ENCODE measurements around the gene BOK. TPM values are rescaled to one million over a fixed set of nuclear protein-coding genes. Genes with fewer than 3 reads are reported as not detected.

BOK gene
- total RNA-seq, 4 donors from 2014 or later: 6.7 to 20.2 (median 15.5) TPM

DNA sequence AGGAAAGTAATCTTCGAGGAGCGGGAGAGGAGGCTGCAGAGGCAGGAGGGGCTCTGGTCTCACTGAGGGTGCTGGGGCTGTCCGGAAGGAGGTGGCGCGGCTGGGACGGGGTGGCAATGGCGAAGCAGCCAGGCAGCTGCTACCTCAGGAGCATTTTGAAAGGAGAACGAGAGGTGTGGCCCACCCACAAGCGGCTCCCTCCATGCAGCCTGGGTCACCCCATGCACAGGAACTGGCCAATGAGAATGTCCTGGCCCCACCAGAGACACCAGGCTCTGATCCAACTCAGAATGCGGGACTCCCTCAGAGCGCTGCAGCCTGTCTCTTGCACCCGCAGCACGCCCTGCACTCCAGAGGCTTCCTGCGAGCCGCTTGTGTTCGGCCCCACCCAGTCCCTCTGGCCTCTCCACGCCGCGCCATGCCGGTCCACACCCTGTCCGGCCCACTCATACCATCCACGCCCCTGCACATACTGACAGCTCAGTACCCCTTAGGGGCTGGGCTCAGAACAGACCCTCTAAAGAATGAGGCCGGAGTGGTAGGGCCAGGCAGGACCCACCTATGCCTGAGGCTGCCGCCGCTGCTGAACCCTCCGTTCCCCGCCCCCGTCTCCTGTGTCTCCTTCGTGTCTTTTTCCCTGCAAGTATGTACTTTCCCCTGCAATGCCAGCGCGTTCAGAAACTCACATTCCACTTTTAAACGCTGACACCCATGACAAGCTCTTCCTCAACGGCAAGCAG, 6.4 kb upstream of the BOK start:
- Histone ChIP-seq H3K9me3 (no peaks in the 10 kb centered on the region), H3K4me3 (no peak overlapping the region), H3K36me3 (no peaks in the 10 kb centered on the region), H3K4me1 (peaks cover 0 to 10% (median 0%) of the 10 kb centered on the region in 4 donors), H3K27me3 (no peaks in the 10 kb centered on the region), H3K27ac (no peak overlapping the region)
- DNase-seq: no peak
- TF ChIP-seq, protein P1, sequence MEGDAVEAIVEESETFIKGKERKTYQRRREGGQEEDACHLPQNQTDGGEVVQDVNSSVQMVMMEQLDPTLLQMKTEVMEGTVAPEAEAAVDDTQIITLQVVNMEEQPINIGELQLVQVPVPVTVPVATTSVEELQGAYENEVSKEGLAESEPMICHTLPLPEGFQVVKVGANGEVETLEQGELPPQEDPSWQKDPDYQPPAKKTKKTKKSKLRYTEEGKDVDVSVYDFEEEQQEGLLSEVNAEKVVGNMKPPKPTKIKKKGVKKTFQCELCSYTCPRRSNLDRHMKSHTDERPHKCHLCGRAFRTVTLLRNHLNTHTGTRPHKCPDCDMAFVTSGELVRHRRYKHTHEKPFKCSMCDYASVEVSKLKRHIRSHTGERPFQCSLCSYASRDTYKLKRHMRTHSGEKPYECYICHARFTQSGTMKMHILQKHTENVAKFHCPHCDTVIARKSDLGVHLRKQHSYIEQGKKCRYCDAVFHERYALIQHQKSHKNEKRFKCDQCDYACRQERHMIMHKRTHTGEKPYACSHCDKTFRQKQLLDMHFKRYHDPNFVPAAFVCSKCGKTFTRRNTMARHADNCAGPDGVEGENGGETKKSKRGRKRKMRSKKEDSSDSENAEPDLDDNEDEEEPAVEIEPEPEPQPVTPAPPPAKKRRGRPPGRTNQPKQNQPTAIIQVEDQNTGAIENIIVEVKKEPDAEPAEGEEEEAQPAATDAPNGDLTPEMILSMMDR (IDR thresholded peaks at IDR 0.05): no peak
- no peak for TF ChIP-seq POLR2A (IDR thresholded peaks at IDR 0.05)

DNA sequence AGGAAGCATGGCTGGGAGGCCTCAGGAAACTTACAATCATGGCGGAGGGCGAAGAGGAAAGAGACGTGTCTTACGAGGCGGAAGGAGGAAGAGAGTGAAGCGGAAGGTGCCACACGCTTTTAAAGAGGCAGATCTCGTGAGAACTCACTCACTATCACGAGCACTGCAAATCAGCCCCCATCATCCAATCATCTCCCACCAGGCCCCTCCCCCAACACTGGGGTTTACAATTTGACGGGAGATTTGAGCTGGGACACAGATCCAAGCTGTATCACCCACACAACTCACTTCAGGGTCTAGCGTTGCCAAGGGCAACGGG, 5.1 kb upstream of the BOK start:
- TF ChIP-seq POLR2A (IDR thresholded peaks at IDR 0.05): no peak
- TF ChIP-seq, protein P1 (IDR thresholded peaks at IDR 0.05): no peak

GRCh38 chr2:241553981-241554380, 4.6 kb upstream of the BOK start:
- no peak for DNase-seq
- H3K4me3 ChIP-seq: no peak overlapping the region
- H3K36me3 ChIP-seq: no peaks in the 10 kb centered on the region
- H3K27me3 ChIP-seq: no peaks in the 10 kb centered on the region
- H3K27ac ChIP-seq: no peak overlapping the region
- no peaks in the 10 kb centered on the region for H3K9me3 ChIP-seq
- no peak for TF ChIP-seq POLR2A (IDR thresholded peaks at IDR 0.05)
- TF ChIP-seq, protein P1 (IDR thresholded peaks at IDR 0.05): no peak
- peaks cover 0 to 15% (median 2%) of the 10 kb centered on the region in 4 donors for H3K4me1 ChIP-seq

More for the DNA sequence above, 5.1 kb upstream of the BOK start:
- Histone ChIP-seq H3K9me3 (no peaks in the 10 kb centered on the region), H3K4me3 (no peak overlapping the region), H3K36me3 (no peaks in the 10 kb centered on the region), H3K27ac (no peak overlapping the region), H3K27me3 (no peaks in the 10 kb centered on the region), H3K4me1 (peaks cover 0 to 13% (median 0%) of the 10 kb centered on the region in 4 donors)
- DNase-seq: no peak

GRCh38 chr2:241554610-241555322, 3.8 kb upstream of the BOK start:
- no peaks in the 10 kb centered on the region for H3K36me3 ChIP-seq
- TF ChIP-seq, protein P1 (IDR thresholded peaks at IDR 0.05): no peak
- no peak for TF ChIP-seq POLR2A (IDR thresholded peaks at IDR 0.05)
- H3K4me3 ChIP-seq: no peak overlapping the region
- H3K27ac ChIP-seq: no peak overlapping the region
- H3K9me3 ChIP-seq: no peaks in the 10 kb centered on the region
- no peak for DNase-seq
- peaks cover 0 to 20% (median 6%) of the 10 kb centered on the region in 4 donors for H3K4me1 ChIP-seq
- no peaks in the 10 kb centered on the region for H3K27me3 ChIP-seq

- DNase-seq: no peak
- H3K4me3 ChIP-seq: no peak overlapping the region
- no peaks in the 10 kb centered on the region for H3K9me3 ChIP-seq
- no peak overlapping the region for H3K27ac ChIP-seq
- no peaks in the 10 kb centered on the region for H3K27me3 ChIP-seq
- no peaks in the 10 kb centered on the region for H3K36me3 ChIP-seq
- peaks cover 0 to 25% (median 7%) of the 10 kb centered on the region in 4 donors for H3K4me1 ChIP-seq
- TF ChIP-seq, protein P1 (IDR thresholded peaks at IDR 0.05): no peak
- no peak for TF ChIP-seq POLR2A (IDR thresholded peaks at IDR 0.05)
Observed at GRCh38 chr2:241555711-241556110, 2.8 kb upstream of the BOK start.
